ENCODE results near the gene MAGEA10.
"Not testable (repeated sequence)": the region's sequence is repeated elsewhere in the genome, so short reads cannot be mapped to it uniquely, and the experiment has no call there.

Gene MAGEA10

DNA sequence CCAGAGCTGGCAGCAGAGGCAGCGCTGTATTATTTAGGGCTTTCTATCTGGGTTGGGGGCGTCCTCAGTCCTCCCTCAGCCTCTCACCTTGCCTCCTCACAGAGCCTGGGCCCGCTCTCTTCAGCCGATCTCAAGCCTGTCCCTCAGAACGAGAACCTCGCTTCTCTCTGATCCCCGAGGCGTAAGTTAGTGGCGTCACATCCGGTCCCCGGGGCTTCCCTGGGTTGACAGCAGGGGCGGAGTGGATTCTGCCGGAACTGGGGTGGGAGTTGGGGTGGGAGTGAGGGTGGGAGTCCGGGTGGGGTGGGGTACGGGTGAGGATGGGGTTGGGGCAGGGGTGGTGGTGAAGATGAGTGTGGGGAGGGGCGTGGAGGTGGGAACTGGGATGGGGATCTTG, at the start of gene MAGEA10:
Gene MAGEA10 (minus strand): TSS at position 190 of the 397 bp plus-strand sequence. CDS start 2,957 bp downstream, outside the sequence.
- no peak for DNase-seq (ENCODE audit: low read depth)

DNA sequence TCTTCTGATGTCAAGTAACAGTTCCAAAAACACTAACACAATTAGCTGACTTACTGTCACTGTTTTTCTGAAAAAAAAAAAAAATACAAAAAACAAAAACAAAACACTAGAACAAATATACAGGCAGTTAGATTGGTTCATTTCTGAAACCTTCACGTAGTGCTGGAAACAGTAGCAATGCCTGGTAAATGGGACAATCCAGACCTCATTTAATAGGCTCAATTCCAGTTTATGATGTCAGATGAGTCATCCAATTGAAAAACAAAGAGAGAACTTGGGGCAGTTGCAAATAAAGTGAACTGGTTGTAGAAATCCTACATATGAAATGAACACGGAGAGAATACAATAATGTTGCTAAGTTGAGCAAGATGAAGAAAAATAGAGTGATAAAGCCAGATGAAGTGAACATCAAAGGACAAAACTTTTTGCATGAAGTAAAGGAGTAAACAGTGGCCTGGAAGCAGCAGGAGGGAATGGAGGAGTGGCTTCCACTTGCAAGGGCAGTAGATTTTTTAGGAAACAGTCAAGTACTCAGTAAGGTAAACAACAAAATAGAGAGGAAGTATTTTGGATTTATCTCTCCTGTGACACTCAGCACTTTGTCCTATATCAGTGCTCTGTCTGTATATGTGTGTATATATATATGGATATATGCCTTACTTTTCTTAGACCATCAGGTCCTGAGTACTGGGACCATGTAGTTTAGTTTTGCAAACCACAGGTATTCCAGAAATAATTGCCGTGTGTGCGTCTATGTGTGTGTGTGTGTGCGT, 39.3 kb upstream of the MAGEA10 start:
- DNase-seq (ENCODE audit: low read depth) = no peak

GRCh38 chrX:152177052-152177451, 38.7 kb upstream of the MAGEA10 start:
- DNase-seq (ENCODE audit: low read depth) = no peak

GRCh38 chrX:152175892-152176291, 37.5 kb upstream of the MAGEA10 start:
- DNase-seq (ENCODE audit: low read depth) = not testable (repeated sequence)

DNA sequence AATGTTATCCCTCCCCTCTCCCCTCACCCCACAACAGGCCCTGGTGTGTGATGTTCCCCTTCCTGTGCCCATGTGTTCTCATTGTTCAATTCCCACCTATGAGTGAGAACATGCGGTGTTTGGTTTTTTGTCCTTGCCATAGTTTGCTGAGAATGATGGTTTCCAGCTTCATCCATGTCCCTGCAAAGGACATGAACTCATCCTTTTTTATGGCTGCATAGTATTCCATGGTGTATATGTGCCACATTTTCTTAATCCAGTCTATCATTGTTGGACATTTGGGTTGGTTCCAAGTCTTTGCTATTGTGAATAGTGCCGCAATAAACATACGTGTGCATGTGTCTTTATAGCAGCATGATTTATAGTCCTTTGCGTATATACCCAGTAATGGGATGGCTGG, 35.5 kb upstream of the MAGEA10 start:
- DNase-seq (ENCODE audit: low read depth) = not testable (repeated sequence)

DNA sequence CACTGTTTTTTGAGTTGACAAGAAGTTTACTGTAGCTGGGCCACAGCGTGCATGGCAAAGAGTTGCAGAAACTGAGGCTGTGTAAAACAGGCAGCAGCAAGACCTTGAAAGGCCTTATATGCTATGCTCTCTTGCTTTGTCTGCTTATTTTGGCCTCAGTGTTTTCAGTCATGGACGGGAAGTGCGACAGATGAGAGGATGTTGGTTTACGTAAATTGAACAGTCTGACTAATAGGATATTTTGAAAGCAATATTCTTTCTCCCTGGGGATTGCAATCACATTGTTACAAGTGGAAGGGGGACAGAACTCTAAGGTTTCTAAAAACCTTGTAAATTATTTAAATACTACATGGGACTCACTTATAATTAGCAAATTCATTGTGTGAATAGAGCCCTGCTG, 32.2 kb upstream of the MAGEA10 start:
- DNase-seq (ENCODE audit: low read depth) = no peak

- DNase-seq (ENCODE audit: low read depth) = no peak
These were observed 26.8 kb upstream of the MAGEA10 start for GRCh38 chrX:152165033-152165743.

- DNase-seq (ENCODE audit: low read depth) = no peak
These were observed 18.7 kb upstream of the MAGEA10 start for GRCh38 chrX:152157042-152157441.

DNA sequence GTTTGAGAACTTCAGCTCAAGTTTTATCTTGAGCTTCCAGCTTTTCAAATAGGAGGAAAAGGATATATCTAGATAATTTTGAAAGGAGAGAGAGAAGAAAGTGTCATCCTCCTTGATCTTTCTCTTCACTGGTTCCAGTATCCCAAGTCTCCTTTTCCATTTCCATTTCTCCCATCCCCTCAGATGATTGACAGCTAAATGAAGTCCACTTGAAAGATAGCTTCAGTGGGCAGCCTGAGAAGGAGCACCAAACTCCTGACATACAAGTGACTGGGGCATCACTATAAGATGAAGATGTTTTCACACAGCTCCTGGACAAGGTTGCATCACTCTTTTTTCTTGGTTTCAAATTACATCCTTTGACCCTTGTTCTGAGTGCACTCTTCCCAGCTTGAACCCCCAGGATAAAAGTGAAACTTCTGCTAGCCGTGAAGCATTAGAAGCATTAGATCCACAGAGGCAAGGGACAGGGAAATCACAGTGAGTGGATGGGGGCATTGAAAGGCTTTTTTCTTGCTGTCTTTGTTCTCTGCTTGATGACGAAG, 17.5 kb upstream of the MAGEA10 start:
- DNase-seq (ENCODE audit: low read depth) = no peak

DNA sequence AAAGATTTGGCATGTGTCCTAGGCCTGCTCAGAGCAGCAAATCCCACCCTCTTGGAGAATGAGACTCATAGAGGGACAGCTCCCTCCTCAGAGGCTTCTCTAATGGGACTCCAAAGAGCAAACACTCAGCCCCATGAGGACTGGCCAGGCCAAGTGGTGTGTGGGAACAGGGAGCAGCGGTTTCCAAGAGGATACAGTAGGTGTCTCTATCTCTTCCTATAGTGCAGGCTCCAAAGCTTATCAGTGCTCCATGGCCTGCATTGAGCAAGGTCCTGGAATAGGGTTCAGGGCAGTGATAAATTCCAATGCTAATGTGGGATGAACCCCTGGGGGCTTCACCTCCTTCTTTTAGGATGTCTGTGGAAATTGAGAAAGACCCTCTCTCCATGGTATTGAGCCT, 15.7 kb upstream of the MAGEA10 start:
- no peak for DNase-seq (ENCODE audit: low read depth)

- no peak for DNase-seq (ENCODE audit: low read depth)
These were observed 12.9 kb upstream of the MAGEA10 start for GRCh38 chrX:152151256-152151655.

DNA sequence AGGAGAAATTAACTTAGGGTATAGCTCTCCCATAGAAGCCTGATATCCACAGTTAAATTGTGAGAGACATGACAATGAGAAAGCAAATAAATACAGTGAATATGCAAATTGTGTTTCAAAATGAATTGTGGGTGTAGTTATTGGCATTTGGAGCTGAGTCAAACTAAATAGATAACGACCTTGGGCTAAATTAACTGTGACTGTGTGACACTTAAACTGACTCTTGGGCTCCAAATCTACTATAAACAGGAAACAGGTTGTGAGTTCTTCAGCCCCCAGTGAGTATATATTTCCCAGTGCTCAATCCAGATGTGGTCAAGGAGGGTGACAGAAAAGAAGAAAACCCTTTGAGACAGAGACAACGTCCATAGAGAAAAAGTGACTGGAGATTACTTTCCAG, 11.3 kb upstream of the MAGEA10 start:
- no peak for DNase-seq (ENCODE audit: low read depth)

DNA sequence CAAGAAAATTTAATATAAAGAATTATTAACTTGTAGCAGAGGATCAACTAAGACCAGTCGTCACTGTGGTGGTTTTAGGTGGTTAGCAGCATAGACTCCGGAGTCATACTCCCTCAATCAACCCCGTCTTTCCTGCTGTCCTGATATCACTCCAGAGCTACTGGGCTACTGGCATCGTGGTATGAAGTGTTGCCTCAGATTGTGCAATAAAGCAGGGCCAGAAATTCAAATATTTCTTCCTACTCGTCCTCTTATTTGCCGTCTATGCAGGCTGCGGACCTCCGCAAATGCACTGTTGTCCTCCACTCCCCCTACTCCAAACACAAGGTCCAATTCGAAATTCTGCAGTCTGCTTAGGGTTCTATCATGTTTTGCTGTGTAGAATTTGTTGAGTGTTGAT, 1.2 kb upstream of the MAGEA10 start:
- DNase-seq (ENCODE audit: low read depth) = no peak

DNA sequence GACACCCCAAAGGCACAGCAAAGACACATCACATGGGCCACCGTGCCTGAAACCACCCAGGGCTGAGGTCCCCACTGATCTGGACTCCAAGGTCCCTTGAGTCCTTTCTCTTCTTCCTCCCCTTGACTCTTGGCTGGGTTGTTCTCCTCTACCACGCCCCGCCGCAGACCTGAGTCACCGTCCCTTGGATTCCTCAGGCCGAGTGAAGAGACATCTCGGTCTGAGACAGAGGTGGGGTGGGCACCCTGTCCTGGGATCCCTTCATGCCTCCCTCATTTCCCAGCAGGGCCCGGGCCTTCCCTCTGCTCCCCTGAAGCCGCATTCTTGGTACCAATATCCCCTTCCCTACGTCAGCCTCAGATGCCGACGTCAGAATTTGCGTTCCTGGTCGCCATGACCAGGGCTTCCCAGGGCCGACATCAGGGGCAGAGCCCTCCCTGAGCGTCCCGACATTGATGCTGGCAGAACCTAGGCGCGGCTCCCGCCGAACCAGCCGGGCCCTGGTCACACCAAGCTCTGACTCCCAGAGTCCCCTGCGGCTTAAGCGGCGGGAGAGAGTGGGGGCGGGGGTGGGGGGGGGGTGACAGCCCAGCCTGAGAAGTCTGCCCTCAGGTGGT, 498 bp downstream of the MAGEA10 start:
- DNase-seq (ENCODE audit: low read depth) = no peak

DNA sequence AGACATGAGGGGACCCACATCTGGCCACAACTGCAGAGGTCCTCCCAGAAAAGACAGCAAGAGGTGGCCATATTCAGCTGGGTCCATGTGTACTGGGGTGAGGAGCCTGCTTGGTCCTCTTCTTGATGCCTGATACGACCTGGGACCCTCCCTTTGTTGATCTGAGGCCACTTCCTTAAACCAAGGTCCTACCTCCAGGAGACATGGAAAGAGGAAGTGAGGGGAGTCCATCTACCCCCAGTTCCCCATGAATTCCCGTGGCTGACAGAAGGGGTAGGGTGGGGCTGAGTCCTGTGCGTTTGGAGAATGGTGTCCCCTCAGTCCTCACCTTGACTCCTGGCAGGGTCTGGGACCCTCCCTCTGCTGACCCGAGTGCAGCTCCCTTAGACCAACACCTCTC, 2.1 kb downstream of the MAGEA10 start:
- DNase-seq (ENCODE audit: low read depth) = no peak

- DNase-seq (ENCODE audit: low read depth) = no peak
These were observed 6.9 kb downstream of the MAGEA10 start for GRCh38 chrX:152131525-152131924.

DNA sequence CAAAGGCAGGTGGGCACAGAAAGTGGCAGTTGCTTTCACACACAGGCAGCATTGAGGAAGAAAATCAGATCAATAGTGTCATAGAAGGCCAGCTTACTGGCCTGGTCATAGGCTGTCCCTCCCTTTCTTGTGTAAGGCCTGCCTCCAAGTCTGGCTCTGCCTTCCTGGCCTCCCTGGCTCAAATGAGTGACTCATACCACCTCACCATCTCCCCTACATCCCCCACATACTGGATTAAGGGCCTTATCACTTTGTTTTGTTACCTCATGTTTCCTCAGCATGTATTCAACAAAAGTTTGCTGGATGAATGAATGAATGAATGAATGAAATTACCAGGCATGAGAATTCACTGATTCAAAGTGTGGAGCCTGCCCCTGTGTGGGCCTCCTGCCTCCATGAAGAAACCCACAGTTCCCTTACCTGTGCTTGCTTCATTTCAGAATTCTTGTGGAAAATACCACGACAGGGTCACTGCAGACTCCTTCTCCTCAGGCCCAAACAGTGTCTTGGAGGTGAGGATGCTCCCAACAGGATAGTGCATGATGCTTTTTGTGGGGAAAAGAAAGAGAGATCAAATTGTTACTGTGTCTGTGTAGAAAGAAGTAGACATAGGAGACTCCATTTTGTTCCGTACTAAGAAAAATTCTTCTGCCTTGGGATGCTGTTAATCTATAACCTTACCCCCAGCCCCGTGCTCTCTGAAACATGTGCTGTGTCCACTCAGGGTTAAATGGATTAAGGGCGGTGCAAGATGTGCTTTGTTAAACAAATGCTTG, 9.1 kb downstream of the MAGEA10 start:
- not testable (repeated sequence) for DNase-seq (ENCODE audit: low read depth)

GRCh38 chrX:152117305-152117704, 21.1 kb downstream of the MAGEA10 start:
- DNase-seq (ENCODE audit: low read depth) = no peak

DNA sequence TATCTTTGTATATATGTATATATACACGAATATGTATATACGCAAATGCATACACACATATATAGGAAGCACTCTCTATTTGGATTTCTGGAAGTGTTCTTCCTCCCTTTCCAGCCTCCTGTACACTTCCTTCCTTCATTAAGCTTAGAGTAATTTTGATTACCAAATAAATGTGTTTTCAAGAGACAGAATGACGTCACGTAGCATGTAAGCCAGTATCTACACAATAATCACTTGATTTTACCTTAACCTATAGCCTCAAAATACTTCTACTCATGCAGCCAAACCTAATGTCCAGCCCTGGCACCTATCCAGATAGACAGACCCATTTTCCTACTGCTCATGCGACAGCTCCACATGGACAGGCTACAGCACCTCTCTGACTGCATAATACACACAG, 29.9 kb downstream of the MAGEA10 start:
- DNase-seq (ENCODE audit: low read depth) = no peak

GRCh38 chrX:152103866-152104265, 34.5 kb downstream of the MAGEA10 start:
- no peak for DNase-seq (ENCODE audit: low read depth)

GRCh38 chrX:152086141-152086540, 52.2 kb downstream of the MAGEA10 start:
- no peak for DNase-seq (ENCODE audit: low read depth)
